T follicular helper cell (primary cell): Measurements from ENCODE around the gene TEK.

ENCODE experiments used
- DNase-seq: peaks from one replicate; pipeline ENCODE4 v3.0.0-alpha.2; 2020; ENCODE audit warnings: low read depth

TEK gene

DNA sequence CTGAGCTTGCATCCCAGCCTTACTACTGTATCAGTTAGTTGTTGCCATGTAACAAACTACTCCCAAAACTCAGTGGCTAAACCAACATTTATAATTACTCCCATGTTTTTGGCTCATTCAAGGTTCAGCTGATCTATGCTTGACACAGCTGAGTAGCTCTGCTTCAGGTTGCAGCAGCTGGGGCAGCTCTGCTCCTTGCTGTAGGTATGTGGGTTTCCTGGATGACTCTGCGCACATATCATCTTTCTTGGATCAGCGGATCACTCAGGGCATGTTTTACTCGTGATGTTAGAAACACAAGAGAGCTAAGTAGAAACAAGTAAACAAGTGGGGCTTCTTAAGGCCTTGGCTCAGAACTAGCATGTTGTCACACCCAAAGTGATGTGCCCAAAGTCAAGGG is 15.1 kb downstream of the TEK start:
- DNase-seq = no peak

DNA sequence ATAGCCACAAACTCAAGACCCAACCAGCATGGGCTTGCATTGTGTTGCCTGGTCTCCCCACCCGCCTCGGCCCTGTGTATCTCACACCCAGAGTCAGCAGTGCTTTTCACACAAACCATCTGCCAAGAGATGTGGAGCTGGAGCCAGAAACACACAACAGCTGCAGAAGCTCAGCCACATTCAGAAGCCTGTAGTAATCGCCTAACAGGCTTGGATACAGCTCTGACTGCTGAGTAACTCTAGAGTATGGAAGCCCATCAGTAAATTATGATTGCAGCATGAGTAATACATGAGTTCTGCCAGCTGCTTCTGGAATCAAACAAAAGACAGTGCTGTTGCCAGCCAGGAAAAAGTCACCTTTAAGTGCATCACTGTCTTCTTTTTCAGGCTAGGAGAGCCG is 16.0 kb downstream of the TEK start:
- DNase-seq = no peak

DNA sequence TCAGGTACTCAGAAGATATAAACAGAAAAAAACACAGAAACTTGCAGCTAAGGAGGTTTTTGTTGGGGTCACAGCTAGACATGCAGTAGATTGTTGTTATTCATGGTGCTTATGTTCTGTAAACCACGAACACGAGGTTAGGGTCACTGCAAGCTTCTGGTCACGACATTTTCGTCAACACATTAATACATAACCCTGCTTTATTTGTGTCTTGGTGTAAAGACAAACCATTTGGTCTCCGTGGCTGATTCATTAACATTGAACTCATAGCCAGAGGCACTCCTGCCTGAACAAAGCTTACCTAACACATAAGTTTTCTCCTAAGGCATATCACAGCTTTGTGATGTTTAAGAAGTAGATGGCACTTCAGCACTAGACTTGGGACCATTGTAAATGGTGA is 16.9 kb downstream of the TEK start:
- DNase-seq = no peak

DNA sequence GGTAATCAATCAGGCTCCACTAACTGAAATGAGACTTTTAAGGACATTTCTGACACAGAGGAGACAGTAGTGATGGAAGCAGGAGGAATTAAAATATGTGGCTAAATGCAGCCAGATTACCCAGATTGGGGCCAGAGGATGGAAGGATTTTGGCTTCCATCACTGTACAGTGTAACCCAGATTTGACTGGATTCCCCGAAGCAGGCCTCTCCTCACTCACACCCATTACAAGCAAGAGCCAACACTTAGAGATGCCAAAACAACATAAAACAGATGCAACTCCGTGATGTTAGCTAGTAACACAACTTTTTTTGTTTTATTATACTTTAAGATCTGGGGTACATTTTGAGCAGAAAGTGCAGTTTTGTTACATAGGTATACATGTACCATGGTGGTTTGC is 17.6 kb downstream of the TEK start:
- DNase-seq = no peak

DNA sequence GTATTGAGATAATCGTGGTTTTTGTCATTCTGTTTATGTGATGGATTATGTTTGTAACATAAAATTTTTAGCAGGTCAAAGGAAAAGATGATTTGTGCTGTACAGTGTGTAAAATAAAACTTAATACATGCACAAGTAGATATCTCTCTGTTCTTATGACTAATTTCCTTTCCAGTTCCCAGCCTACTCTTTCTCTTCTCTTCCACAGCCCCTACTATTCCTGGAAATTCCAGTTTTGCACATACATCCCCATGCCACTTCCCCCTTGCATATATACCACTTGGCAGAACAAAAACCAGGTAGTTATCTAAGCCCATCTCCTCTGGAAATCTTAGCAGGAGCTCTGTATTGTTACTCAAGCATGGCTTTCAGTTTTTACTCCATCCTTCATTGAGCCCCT is 20.2 kb downstream of the TEK start:
- no peak for DNase-seq

DNA sequence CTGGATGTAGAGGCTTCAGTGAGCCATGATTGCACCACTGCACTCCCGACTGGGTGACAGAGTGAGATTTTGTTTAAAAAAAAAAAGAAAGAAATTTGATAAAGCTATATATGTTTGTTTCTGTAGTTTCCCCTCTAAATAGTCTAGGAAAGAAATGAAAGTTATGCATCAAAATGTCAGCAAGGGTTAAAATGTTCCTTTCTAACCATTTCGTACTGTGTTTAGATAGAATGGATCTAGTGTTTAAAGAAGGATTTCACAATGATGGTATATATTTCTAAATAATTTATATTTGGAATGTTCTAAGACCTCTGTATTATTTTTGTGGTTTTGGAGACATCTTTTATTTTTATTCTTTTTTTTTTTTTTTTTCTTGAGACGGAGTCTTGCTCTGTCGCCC is 22.7 kb downstream of the TEK start:
- no peak for DNase-seq

DNA sequence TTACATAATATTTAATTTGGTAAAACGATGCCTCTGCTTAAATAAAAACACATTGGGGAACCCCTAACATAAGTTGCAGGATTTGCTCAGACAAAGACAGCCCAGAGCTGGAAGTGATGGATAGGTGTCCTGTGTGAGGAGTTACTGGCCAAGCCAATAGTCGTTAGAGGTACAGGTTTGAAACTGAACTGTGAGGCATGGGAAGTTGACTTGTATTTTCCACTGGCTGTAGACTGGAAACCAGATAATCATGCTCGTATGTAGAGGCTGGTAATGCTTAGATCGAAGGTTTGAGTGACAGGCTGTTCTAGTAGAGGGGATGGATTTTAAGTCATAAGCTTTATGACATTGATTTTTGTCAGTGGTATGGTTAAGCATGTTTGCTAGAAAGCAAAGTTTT is 24.8 kb downstream of the TEK start:
- no peak for DNase-seq

DNA sequence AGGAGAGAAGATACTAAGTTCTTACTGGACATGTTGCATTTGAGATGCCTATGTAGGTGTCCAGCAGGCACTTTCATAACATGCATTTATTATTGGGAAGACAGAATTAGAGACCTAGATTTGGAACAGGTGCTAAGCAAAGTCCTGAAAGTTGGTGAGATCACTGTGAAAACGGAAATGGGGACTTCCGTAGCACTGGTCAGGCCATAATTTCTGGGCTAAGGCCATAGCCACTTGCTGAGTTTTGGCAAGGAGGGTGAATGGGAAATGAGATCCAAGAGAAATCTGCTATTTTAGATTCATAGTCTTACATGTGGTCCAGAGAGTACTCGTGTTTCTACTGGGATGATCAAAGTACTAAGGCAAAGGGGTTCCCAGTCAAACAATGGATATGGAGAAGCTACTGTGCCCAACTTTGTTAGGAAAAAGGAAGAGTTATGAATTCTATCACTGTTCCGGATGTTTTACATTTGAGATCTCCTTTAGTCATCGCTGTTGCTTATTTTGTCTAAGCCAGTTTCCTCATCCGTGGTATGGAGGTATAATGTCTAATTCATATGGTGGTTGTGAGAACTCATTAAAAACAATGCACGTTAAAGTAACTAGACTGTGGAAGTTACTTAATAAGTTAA is 33.4 kb downstream of the TEK start:
- DNase-seq = no peak

DNA sequence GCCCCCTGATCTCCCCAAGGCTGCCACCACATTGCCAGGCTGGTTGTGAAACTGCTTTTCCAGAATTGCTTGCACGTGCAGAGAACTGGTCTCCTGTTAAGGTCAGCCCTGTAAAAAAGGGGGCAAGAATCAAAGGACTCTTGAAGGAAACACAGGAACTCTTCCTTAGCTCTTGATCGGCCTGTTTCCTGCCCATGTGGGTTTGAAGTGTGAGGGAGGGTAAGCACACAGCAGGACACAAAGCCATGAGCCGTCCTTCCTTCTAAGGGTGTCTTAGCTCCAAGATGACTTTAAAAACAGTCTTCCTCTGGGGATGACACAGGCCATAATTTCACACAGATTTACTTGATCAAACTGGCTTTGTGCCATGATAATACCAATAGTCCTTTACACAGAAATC is 36.1 kb downstream of the TEK start:
- DNase-seq = no peak

DNA sequence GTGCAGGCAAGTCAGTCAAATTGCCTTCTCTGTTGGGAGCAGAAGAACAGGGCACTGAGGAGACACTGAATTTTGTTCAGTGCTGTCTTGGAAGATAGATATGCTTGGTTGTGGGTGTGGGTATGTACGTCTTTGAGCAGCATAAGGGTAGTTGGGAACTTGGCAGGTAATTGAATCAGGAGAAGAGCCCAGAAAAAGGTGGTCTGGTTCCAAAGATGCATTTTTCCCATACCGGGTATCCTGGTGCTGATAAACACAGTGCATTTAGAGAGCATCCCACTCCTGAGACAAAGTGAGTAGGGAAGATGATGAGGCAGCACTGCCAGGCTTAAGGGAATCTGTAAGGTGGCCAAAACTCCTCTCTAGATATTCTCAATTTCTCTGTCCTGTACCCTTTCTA is 40.6 kb downstream of the TEK start:
- no peak for DNase-seq

DNA sequence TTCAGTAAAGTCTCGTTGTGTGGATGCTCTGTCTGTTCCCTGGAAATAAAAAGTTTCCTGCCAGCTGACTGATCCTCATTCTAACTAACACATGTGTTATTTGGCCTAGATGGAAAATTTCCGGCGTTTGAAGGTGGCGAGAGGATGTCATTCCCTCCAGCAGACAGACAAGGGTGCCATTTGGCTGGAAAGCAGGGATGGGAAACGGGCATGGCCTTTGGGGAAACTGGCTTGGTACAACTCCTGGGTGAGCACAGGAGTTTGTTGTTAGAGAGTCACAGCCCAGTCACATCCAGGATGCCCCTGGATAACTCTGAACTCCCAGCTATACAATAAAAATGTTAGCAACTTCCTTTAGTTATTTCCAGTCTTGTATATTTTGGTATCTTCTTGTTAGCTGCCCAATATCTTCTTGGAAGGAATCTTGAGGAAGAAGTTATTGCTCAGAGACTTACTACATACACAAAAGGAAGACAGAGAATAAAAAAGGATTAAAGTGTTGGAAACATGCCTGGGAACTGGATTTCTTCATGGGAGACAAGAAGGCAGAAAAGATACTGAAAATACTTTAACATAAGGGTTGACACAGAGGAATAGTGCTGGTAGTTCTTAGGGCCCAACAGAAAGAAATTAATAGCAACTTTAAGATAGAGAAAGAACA is 41.9 kb downstream of the TEK start:
- DNase-seq = no peak

DNA sequence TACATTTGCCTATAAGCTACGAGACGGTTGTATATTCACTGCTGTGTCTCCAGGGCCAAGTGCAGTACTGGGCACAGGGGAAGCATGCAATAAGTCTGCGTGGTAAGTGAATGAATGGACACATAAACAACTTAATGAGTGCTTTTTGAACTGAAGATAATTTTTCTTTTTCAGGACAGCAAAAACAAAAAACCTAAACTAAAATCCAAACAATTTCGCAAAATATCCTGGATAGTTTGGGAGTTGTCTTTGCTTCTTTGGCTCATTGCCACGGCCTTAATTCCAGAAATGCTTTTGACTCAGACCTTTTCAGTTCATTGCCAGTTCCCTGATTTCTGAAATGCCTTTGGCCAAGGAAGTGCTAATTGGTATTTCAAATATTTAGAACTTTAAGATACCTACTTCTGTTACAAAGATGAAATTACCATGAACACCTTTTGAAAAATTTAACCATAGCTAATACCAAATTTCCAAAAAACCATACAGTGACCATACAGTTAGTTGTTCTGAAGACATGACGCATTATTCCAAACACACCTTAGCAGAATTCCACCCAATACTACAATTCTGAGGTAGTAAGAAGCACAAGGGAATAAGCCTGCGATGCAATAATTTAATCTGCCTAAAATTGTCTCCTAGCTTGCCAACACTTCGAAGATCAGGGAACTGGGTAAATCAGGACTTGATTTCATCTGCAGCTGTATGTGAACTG is 42.8 kb downstream of the TEK start:
- no peak for DNase-seq

DNA sequence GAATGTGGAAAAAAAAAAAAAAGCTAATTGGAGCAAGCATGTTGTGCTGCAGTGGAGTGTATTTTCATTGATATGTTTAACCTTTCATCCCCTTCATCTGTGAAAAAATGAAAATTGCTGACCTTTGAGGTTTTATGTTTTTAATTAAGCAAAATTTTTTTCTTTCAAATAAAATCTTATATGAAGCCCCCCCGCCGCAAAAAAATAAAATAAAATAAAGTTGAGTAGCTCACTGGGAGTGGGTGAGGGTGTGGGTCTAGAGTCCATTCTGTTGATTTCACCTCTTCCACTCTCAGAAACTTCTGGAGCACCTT is 43.3 kb downstream of the TEK start:
- DNase-seq = no peak

DNA sequence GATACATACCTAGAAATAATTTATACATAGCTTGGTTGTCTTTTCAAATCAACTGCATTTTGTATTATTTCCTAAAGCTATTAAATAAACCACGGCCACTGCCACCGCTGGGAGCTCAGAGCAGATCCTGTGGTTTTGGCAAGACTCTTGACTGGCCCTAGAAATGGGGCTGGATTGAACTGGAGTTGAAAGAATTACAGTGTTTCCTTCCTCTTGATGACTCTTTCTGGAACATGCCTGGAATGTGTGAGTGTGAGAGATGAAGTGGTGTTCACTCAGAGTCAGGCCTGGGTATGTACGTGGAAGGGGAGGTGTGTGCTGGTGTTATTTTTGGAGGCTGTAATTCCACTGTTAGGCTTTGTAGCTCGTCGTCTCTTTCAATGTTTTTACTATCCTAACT is 45.9 kb downstream of the TEK start:
- DNase-seq = no peak

DNA sequence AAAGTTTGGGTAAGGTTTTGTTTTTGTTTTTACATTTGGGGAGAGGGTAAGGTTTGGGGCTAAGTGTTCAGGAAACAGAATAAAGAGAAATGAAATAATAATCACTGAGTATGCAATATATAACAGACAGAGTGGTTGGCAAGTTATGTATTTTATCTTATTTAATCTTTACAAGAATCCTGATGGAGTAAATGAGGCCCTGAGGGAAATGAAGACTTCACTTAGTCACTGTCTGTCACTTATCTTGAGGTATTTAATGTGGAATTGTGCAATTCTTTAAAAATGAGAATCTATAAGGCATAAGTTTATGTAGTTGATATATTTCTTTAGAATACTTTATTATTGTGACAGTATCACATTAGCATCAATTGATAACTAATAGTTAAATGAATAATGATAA is 48.1 kb downstream of the TEK start:
- DNase-seq = no peak

DNA sequence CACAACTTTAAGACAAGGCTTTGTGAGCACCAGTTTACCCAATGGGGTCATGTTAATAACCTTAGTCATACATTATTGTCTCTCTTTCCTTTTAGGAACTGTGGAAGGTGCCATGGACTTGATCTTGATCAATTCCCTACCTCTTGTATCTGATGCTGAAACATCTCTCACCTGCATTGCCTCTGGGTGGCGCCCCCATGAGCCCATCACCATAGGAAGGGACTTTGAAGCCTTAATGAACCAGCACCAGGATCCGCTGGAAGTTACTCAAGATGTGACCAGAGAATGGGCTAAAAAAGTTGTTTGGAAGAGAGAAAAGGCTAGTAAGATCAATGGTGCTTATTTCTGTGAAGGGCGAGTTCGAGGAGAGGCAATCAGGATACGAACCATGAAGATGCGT is 48.7 kb downstream of the TEK start:
- DNase-seq = no peak

DNA sequence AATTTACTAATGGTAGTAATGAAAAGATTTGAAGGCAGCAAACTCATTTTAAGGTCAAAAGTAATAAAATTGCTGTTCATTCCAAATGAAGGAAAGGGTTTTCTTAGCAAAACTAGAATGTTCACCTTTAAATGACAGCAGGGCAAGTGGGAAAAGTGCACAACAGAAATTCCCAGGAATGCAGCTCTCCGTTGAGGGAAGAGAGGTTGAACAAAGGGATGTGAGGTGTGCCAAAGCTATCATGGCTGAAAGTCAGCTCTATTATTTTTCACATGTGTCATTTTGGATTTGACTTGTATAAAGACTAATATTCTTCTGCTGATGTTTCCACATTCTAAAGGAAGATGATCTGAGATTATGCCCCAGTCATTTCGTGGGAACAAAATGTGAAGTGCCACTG is 51.6 kb downstream of the TEK start:
- no peak for DNase-seq

DNA sequence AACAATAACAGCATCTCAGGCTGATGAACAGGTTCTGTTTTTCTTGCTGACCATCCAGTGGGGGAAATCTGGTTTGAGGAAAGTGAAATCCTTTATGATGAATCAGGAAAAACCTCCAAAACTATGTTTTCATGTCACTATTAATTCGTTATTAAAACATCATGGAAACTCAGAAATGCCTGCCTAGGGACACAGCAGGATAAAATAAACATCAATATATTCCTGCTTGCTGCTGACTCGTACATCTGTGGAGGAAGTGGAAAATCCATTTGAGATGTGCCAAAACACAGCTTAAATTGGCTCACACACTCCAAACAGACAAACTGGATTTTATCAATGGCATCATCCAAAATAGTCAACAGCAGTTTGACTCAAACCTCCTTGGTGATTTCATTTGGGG is 53.0 kb downstream of the TEK start:
- no peak for DNase-seq

DNA sequence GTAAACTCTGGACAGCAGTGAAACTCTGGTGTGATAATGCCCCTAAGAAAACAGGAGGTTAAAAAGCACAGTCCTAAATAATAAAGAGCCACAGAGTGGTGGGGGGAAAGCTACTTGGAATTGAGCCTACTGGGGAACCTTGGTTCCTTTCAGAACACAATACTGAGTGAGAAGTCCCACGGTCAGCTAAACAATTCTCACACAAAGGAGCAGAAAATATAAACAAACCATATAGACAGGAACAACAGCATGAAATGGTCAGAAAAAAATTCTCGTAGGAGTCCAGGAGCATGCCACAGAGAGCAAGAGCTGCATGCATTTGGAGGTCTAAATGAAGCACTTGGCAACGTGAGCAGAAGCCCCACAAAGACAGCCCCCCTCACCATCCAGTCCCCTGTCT is 56.0 kb downstream of the TEK start:
- no peak for DNase-seq

DNA sequence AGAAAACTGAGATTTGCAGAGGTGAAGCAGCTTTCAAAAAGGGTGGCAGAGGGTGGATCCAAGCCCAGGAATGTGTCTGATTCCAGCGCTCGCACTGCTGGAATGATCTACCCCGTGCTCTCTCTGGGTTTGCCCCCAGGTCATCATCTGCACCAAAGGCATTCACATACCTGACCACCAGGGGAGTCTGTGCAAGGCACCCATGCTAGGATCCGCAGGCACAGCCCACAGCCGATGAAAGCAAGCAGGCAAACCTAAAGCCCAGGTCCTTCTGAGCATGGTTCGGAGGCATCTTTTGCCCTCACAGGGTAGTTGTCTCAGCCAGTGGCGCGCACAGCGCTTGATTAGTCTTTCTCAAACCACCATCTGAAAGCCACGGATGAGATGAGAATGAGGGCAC is 56.6 kb downstream of the TEK start:
- DNase-seq = no peak

DNA sequence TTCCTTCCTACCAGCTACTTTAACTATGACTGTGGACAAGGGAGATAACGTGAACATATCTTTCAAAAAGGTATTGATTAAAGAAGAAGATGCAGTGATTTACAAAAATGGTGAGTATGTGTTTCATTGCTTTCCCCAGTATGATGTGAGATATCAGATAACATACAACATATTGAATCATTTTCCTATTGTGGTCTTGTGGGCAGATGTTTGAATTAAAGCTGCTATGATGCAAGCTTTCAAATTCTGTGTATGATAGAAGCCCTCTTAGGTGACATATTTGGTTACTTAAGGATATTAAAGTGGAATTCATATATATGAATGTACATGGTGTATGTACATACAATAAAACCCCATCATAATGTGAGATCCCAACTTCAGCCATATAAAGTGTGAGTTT is 59.5 kb downstream of the TEK start:
- DNase-seq = no peak

DNA sequence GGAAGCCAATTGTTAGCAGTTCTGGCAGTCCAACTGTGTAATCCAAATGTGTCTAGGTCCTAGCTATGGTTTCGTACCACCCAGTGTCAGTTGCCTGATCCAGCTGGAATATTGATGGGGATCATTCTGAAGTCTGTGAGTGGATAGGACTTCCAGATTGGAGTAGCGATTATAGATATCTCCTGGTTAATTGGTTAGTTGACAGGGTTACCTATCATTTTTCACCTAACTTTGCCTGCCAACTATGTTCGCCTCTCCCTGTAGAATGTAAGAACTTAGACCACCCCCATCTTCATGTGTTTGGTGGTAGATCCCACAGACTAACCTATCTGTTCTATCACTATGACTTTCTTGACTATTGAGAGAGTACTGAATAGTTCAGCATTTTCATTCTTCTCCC is 59.9 kb downstream of the TEK start:
- no peak for DNase-seq

DNA sequence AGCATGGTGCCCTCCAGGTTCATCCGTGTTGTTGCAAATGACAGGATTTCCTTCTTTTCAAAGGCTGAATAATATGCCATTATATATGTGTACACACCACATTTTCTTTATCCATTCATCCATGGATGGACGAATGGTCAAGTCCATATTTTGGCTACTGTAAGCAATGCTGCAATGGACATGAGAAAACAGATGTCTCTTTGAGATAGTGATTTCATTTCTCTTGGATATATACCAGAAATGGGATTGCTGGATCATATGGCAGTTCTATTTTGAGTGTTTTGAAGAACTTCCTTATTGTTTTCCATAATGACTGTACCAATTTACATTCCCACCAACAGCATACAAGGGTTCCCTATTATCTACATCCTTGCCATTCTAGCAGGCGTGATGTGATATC is 67.9 kb downstream of the TEK start:
- no peak for DNase-seq
